Measurements from ENCODE around the gene KRTAP12-3.

KRTAP12-3 gene

DNA sequence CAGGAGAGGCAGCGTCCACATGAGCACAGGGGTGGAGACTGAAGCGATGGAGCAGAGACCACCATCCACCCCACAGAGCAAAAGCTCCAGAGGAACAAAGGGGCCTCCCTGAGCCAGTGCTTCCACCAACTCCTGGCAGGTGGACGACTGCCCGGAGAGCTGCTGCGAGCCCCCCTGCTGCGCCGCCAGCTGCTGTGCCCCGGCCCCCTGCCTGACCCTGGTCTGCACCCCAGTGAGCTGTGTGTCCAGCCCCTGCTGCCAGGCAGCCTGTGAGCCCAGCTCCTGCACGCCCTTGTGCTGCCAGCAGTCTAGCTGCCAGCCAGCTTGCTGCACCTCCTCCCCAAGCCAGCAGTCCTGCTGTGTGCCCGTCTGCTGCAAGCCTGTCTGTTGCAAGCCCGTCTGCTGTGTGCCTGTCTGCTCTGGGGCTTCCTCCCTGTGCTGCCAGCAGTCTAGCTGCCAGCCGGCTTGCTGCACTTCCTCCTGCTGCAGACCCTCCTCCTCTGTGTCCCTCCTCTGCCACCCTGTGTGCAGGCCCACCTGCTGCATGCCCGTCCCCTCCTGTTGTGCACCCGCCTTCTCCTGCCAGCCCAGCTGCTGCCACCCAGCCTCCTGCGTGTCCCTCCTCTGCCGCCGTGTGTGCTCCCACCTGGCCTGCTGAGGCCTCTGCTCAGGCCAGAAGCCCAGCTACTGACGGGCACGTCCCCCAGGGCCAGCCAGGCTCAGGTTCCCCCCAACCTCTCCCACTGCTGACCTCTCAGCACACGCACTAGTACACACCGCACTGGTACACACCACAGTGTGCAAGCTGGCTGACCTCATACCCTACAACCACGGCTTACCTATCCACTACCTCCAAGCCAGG lies 44.6 kb downstream of the KRTAP12-3 start:
- no peaks in the 10 kb centered on the region for H3K36me3 ChIP-seq (replicated peaks in 1 of 2; ENCODE audit: control insufficient read depth in 2 of 2, insufficient read depth in 2 of 2, low read length in 2 of 2)
- peak overlapping the region; percentile 97 for H2BK15ac ChIP-seq (ENCODE audit: low read length)
- peaks cover 11 to 18% of the 10 kb centered on the region in 2 donors for H3K4me1 ChIP-seq (ENCODE audit: control insufficient read depth in 2 of 2, insufficient read depth in 1 of 2, low read depth in 1 of 2, low read length in 2 of 2)
- peak overlapping the region; percentile 84 for H3K14ac ChIP-seq (ENCODE audit: low read length)
- peak overlapping the region; percentile 93 for H3K23ac ChIP-seq (ENCODE audit: low read depth, low read length, poor library complexity)
- peak overlapping the region; percentile 72 for H3K9ac ChIP-seq (ENCODE audit: low read depth, low read length, poor library complexity)
- peaks cover 15 to 75% (median 28%) of the 10 kb centered on the region in 3 experiments for H3K27me3 ChIP-seq (ENCODE audit: control insufficient read depth in 3 of 3, insufficient read depth in 3 of 3, low read depth in 1 of 3, low read length in 3 of 3)
- no peak overlapping the region for H3K4me3 ChIP-seq (ENCODE audit: low read length in 2 of 2)
- no peak overlapping the region for H2AFZ ChIP-seq (ENCODE audit: low read length)
- peak overlapping the region; percentile 39 for H2BK5ac ChIP-seq (ENCODE audit: low read length)
- no peak for DNase-seq (ENCODE audit: low spot score)
- H4K91ac ChIP-seq (ENCODE audit: low read depth, low read length, poor library complexity): no peak overlapping the region
- H4K8ac ChIP-seq (ENCODE audit: low read depth, low read length): peak overlapping the region; percentile 65
- H2BK120ac ChIP-seq (ENCODE audit: low read depth, low read length): no peak overlapping the region
- H3K4me2 ChIP-seq (ENCODE audit: insufficient read depth, low read length, poor library complexity, severe bottlenecking): no peak overlapping the region
- H3K4ac ChIP-seq (ENCODE audit: low read length): peak overlapping the region; percentile 89
- H2AK5ac ChIP-seq (ENCODE audit: low read depth, low read length): peak overlapping the region; percentile 94
- no peak overlapping the region for H3K27ac ChIP-seq (replicated peaks; ENCODE audit: low read length)
- H3K18ac ChIP-seq (ENCODE audit: low read length): peak overlapping the region; percentile 89
- peak overlapping the region; percentile 99 for H2BK12ac ChIP-seq (ENCODE audit: low read length)
- WGBS, 2 donors (ENCODE audit: extremely low coverage in 2 of 2, insufficient read length in 2 of 2, insufficient replicate concordance in 1 of 2): no CpG with 5 or more reads among the region's 22 CpGs
- peaks cover 0 to 6% of the 10 kb centered on the region in 2 donors for H3K9me3 ChIP-seq (replicated peaks in 1 of 2; ENCODE audit: control insufficient read depth in 2 of 2, insufficient read depth in 1 of 2, low read depth in 1 of 2, low read length in 2 of 2)
- peaks cover 3% of the 10 kb centered on the region for H3K79me1 ChIP-seq (ENCODE audit: low read depth, low read length)

DNA sequence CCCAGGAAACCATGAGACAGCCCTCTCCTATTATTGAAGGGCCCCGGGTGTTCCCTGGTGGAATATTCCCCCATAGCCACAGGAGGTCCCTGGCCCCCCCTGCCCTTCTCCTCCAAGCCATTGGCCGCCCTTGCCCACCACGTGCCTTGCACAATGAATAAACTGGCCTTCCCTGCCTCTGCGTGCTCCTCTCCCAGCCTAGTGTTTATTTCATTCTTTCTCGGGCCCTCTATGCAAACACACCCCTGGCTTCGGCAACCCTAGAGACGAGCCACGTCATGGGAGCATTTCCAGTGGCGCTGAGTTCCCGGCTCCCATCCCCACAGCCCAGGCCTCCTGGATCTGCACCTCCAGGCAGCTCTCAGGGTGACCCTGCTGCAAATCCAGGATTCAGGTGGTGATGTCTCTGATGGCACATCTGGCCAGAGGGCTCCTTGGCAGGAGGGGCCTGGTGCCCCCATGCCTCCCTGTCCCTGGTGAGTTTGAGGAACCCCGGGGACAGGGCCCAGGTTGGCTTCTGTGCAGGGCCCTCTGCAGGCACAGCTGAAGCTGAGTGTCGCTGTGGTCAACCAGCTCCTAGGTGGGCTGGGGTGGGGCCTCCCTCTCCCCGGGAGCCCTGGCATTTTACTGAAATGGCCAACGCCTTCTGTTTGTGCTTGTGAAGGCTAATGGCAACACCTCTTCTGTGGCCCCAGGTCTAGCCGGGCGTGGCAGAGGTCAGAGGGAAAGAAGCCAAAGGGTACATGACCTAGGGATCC lies 45.4 kb downstream of the KRTAP12-3 start:
- DNase-seq (ENCODE audit: low spot score): no peak
- Histone ChIP-seq H3K14ac (ENCODE audit: low read length) (peak overlapping the region; percentile 84), H3K36me3 (replicated peaks in 1 of 2; ENCODE audit: control insufficient read depth in 2 of 2, insufficient read depth in 2 of 2, low read length in 2 of 2) (no peaks in the 10 kb centered on the region), H2AFZ (ENCODE audit: low read length) (no peak overlapping the region), H3K23ac (ENCODE audit: low read depth, low read length, poor library complexity) (peak overlapping the region; percentile 65), H3K18ac (ENCODE audit: low read length) (peak overlapping the region; percentile 89), H3K4ac (ENCODE audit: low read length) (no peak overlapping the region), H2BK5ac (ENCODE audit: low read length) (peak overlapping the region; percentile 5), H4K8ac (ENCODE audit: low read depth, low read length) (no peak overlapping the region), H3K4me1 (ENCODE audit: control insufficient read depth in 2 of 2, insufficient read depth in 1 of 2, low read depth in 1 of 2, low read length in 2 of 2) (peaks cover 12 to 17% of the 10 kb centered on the region in 2 donors), H3K9ac (ENCODE audit: low read depth, low read length, poor library complexity) (no peak overlapping the region), H4K91ac (ENCODE audit: low read depth, low read length, poor library complexity) (no peak overlapping the region), H3K27ac (replicated peaks; ENCODE audit: low read length) (no peak overlapping the region), H3K9me3 (replicated peaks in 1 of 2; ENCODE audit: control insufficient read depth in 2 of 2, insufficient read depth in 1 of 2, low read depth in 1 of 2, low read length in 2 of 2) (peaks cover 0 to 6% of the 10 kb centered on the region in 2 donors), H2BK120ac (ENCODE audit: low read depth, low read length) (peak overlapping the region; percentile 91), H2BK12ac (ENCODE audit: low read length) (no peak overlapping the region), H3K4me2 (ENCODE audit: insufficient read depth, low read length, poor library complexity, severe bottlenecking) (no peak overlapping the region), H2AK5ac (ENCODE audit: low read depth, low read length) (peak overlapping the region; percentile 94), H2BK15ac (ENCODE audit: low read length) (peak overlapping the region; percentile 97), H3K4me3 (ENCODE audit: low read length in 2 of 2) (no peak overlapping the region), H3K79me1 (ENCODE audit: low read depth, low read length) (peaks cover 3% of the 10 kb centered on the region), H3K27me3 (ENCODE audit: control insufficient read depth in 3 of 3, insufficient read depth in 3 of 3, low read depth in 1 of 3, low read length in 3 of 3) (peaks cover 20 to 81% (median 36%) of the 10 kb centered on the region in 3 experiments)
- WGBS, 2 donors (ENCODE audit: extremely low coverage in 2 of 2, insufficient read length in 2 of 2, insufficient replicate concordance in 1 of 2): no CpG with 5 or more reads among the region's 16 CpGs

DNA sequence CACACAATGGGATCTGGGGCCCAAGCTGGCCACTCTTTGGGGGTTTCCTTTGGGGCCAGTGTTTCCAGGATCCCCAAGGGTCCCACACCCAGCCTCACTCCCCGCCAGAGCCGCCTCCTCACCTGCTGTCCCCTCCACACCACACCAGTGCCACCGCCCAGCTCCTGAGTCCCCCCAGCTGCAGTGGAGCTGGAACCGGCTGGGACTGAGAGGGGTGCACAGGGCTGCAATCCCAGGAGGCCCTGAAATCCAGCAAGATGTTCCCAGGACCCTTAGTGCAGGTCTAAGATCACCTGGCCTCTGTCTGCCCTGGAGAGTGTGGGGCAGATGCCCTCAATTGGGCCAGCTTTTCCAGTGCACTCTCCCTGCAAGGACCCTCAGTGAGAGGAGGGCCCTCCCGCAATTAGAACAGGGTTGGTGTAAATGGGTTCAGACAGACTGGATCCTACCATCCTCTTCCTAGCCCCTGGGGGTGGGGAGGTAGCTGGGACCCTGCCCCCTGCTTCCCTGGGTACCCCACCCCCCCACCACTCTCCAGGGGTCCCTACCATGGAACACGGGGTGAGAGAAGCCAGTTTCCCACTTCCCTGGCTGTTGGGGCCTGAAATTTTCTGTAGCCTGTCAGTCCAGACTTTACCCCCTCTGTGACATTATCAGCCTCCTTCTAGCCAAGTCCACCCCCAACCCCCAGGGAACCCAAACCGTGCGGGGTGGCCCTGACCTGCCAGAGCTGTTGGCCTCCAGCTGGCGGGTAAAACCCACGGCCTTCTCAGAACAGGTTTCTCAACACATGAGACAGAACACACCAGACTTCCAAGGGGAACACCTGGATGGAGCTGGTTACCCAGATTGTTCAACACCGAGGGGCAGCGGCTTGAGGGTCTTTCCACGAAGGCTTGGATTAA lies 46.3 kb downstream of the KRTAP12-3 start:
- peaks cover 15 to 21% of the 10 kb centered on the region in 2 donors for H3K4me1 ChIP-seq (ENCODE audit: control insufficient read depth in 2 of 2, insufficient read depth in 1 of 2, low read depth in 1 of 2, low read length in 2 of 2)
- peak overlapping the region; percentile 13 for H3K18ac ChIP-seq (ENCODE audit: low read length)
- peaks cover 3% of the 10 kb centered on the region for H3K79me1 ChIP-seq (ENCODE audit: low read depth, low read length)
- H2BK12ac ChIP-seq (ENCODE audit: low read length): no peak overlapping the region
- H3K14ac ChIP-seq (ENCODE audit: low read length): no peak overlapping the region
- no peaks in the 10 kb centered on the region for H3K36me3 ChIP-seq (replicated peaks in 1 of 2; ENCODE audit: control insufficient read depth in 2 of 2, insufficient read depth in 2 of 2, low read length in 2 of 2)
- peak overlapping the region; percentile 8 for H2AK5ac ChIP-seq (ENCODE audit: low read depth, low read length)
- no peak overlapping the region for H3K9ac ChIP-seq (ENCODE audit: low read depth, low read length, poor library complexity)
- H2AFZ ChIP-seq (ENCODE audit: low read length): no peak overlapping the region
- H4K8ac ChIP-seq (ENCODE audit: low read depth, low read length): no peak overlapping the region
- no CpG with 5 or more reads among the region's 13 CpGs for WGBS, 2 donors (ENCODE audit: extremely low coverage in 2 of 2, insufficient read length in 2 of 2, insufficient replicate concordance in 1 of 2)
- H3K27ac ChIP-seq (replicated peaks; ENCODE audit: low read length): no peak overlapping the region
- H4K91ac ChIP-seq (ENCODE audit: low read depth, low read length, poor library complexity): no peak overlapping the region
- H3K23ac ChIP-seq (ENCODE audit: low read depth, low read length, poor library complexity): peak overlapping the region; percentile 65
- H3K4ac ChIP-seq (ENCODE audit: low read length): no peak overlapping the region
- H3K27me3 ChIP-seq (ENCODE audit: control insufficient read depth in 3 of 3, insufficient read depth in 3 of 3, low read depth in 1 of 3, low read length in 3 of 3): peaks cover 28 to 85% (median 45%) of the 10 kb centered on the region in 3 experiments
- H2BK5ac ChIP-seq (ENCODE audit: low read length): peak overlapping the region; percentile 5
- H3K4me3 ChIP-seq (ENCODE audit: low read length in 2 of 2): no peak overlapping the region
- H3K4me2 ChIP-seq (ENCODE audit: insufficient read depth, low read length, poor library complexity, severe bottlenecking): no peak overlapping the region
- H2BK120ac ChIP-seq (ENCODE audit: low read depth, low read length): peak overlapping the region; percentile 91
- no peak overlapping the region for H2BK15ac ChIP-seq (ENCODE audit: low read length)
- H3K9me3 ChIP-seq (replicated peaks in 1 of 2; ENCODE audit: control insufficient read depth in 2 of 2, insufficient read depth in 1 of 2, low read depth in 1 of 2, low read length in 2 of 2): peaks cover 0 to 6% of the 10 kb centered on the region in 2 donors
- no peak for DNase-seq (ENCODE audit: low spot score)
